OCI-LY1 (cell line): ENCODE results near the gene HPSE2.

Experiments
- CTCF ChIP-seq: fragments of 200-600 bp; sonication (generic), shearing (Covaris generic); IDR thresholded peaks from 2 replicates; pipeline ENCODE4 v1.5.1; 2017; ENCODE audit warnings: mild to moderate bottlenecking, antibody characterized with exemption, low read length, moderate library complexity, mixed read lengths
- EZH2 ChIP-seq: fragments of 200-600 bp; sonication (generic), shearing (Covaris generic); IDR thresholded peaks from 2 replicates; pipeline ENCODE4 v1.8.0; 2017; ENCODE audit warnings: borderline replicate concordance, mixed run types, mild to moderate bottlenecking, antibody characterized with exemption, low read length, moderate library complexity, mixed read lengths

- no peak for TF ChIP-seq CTCF
- no peak for TF ChIP-seq EZH2
Observed at GRCh38 chr10:98488669-98489430, 746.8 kb downstream of the HPSE2 start.
